T-cell (primary cell): ENCODE data around the gene HAUS3. TPM values are rescaled to one million over a fixed set of nuclear protein-coding genes. Genes with fewer than 3 reads are reported as not detected.
"Not testable (repeated sequence)": the region's sequence is repeated elsewhere in the genome, so short reads cannot be mapped to it uniquely, and the experiment has no call there.

ENCODE experiments used
- ATAC-seq, 4 experiments: fragments of 200-7000 bp in 3 of 4; fragments of 150-1000 bp in 1 of 4; cut with Tn5 transposase; replicated peaks in 1 of 4; 1 replicate in 3 of 4; 2 replicates in 1 of 4; pipeline ENCODE4 v1.10.0; 2021; ENCODE audit warnings: moderate library complexity in 3 of 4, mild to moderate bottlenecking in 2 of 4, moderate number of reproducible peaks in 1 of 4
- CTCF ChIA-PET, 2 donors: fragments of 300-600 bp; sonication (Branson Sonifier 250); formaldehyde crosslinking; loops; one replicate each; lab custom pipeline; 2022; ENCODE audit warnings: antibody characterized with exemption in 2 of 2; lab: Charles Lee
- POLR2A ChIA-PET, 2 donors: fragments of 300-600 bp; sonication (Branson Sonifier 250); formaldehyde crosslinking; loops; one replicate each; lab custom pipeline; 2022; ENCODE audit warnings: antibody characterized with exemption in 2 of 2; lab: Charles Lee
- DNase-seq, 35 experiments: peaks; one replicate each; pipeline versions ENCODE4 v3.0.0 to v3.0.0-alpha.2; 2013 to 2023
- H3K27ac ChIP-seq: one replicate; pipeline ENCODE4 v1.5.1; 2013; ENCODE audit warnings: low read length
- H3K27me3 ChIP-seq, 2 experiments: replicated peaks in 1 of 2; 1 replicate in 1 of 2; 2 replicates in 1 of 2; pipeline versions ENCODE4 v1.6.1 to v1.7.0; 2013; ENCODE audit warnings: low read length in 1 of 2, mixed read lengths in 1 of 2; ENCODE audit not compliant: control insufficient read depth in 2 of 2, insufficient read depth in 2 of 2; ENCODE audit errors: extremely low read depth in 1 of 2
- H3K36me3 ChIP-seq, 2 donors: 1 replicate in 1 of 2; 2 replicates in 1 of 2; pipeline versions ENCODE4 v1.6.1 to v1.7.0; 2013; ENCODE audit warnings: low read length in 1 of 2; ENCODE audit not compliant: control insufficient read depth in 2 of 2, insufficient read depth in 1 of 2; ENCODE audit errors: extremely low read depth in 1 of 2
- H3K4me1 ChIP-seq, 2 experiments: 1 replicate in 1 of 2; 2 replicates in 1 of 2; pipeline versions ENCODE4 v1.6.1 to v1.7.0; 2013; ENCODE audit warnings: low read length in 2 of 2, mixed read lengths in 1 of 2; ENCODE audit not compliant: insufficient read depth in 2 of 2, control insufficient read depth in 1 of 2; ENCODE audit errors: extremely low read depth in 1 of 2
- H3K4me3 ChIP-seq, 2 donors: 1 replicate in 1 of 2; 2 replicates in 1 of 2; pipeline versions ENCODE4 v1.5.1 to v1.7.0; 2013; ENCODE audit warnings: mild to moderate bottlenecking in 2 of 2, low read length in 1 of 2, moderate library complexity in 1 of 2; ENCODE audit not compliant: control insufficient read depth in 1 of 2; ENCODE audit errors: extremely low read depth in 1 of 2
- H3K9me3 ChIP-seq: 2 replicates; pipeline ENCODE4 v1.7.0; 2013
- H3K27ac Mint-ChIP-seq, 2 donors: one replicate each; pipeline ENCODE4 v1.8.0; 2020 to 2021; ENCODE audit warnings: mild to moderate bottlenecking in 2 of 2, mixed read lengths in 2 of 2
- H3K27me3 Mint-ChIP-seq, 2 donors: one replicate each; pipeline ENCODE4 v1.8.0; 2021 to 2022; ENCODE audit warnings: mixed read lengths in 2 of 2
- H3K36me3 Mint-ChIP-seq: one replicate; pipeline ENCODE4 v1.8.0; 2021; ENCODE audit warnings: mixed read lengths
- H3K4me1 Mint-ChIP-seq, 3 donors: one replicate each; pipeline ENCODE4 v1.8.0; 2020 to 2022; ENCODE audit warnings: mixed read lengths in 3 of 3, mild to moderate bottlenecking in 1 of 3
- H3K4me3 Mint-ChIP-seq, 3 donors: one replicate each; pipeline ENCODE4 v1.8.0; 2020 to 2022; ENCODE audit warnings: mild to moderate bottlenecking in 3 of 3, mixed read lengths in 3 of 3, moderate library complexity in 3 of 3
- H3K9me3 Mint-ChIP-seq, 3 donors: one replicate each; pipeline ENCODE4 v1.8.0; 2020 to 2022; ENCODE audit warnings: mixed read lengths in 3 of 3
- WGBS: methylation state at CpG from one replicate; pipeline ENCODE4 v1.1.5; 2013; ENCODE audit warnings: missing lambda C conversion rate; ENCODE audit not compliant: insufficient coverage; 5-methylcytosine and 5-hydroxymethylcytosine counted together
- total RNA-seq, 35 experiments: library from RNA in 6 of 35; stranded (reverse) in 6 of 35; fragments of 120-200 nt in 1 of 35; gene quantifications; one replicate each; pipeline versions ENCODE4 v1.2.1 to v1.2.4 and lab custom pipeline; 2013 to 2026

The HAUS3 gene
- total RNA-seq, 5 donors from 2014 or later (not counting 1 experiment from before 2014, with no cell fraction given): 29.3 to 94.0 (median 31.2) TPM

GRCh38 chr4:2277956-2278355 is 36.0 kb upstream of the HAUS3 start:
- no peak overlapping the region for H3K4me3 Mint-ChIP-seq
- Histone ChIP-seq H3K27ac (no peak overlapping the region), H3K36me3 (no peaks in the 10 kb centered on the region), H3K27me3 (no peaks in the 10 kb centered on the region), H3K4me1 (peaks cover 20 to 30% of the 10 kb centered on the region in 2 experiments), H3K4me3 (no peak overlapping the region), H3K9me3 (no peaks in the 10 kb centered on the region)
- H3K36me3 Mint-ChIP-seq: peaks cover 8% of the 10 kb centered on the region
- ATAC-seq (no peak), DNase-seq (no peak)
- CTCF ChIA-PET: interaction anchor here in 1 of 2 donors (0.6 kb wide), 1 partner anchor 116 kb away, joined by 6 read pairs; no protein-coding TSS in a partner anchor
- WGBS: 95% methylated on average over 4 of the region's 9 CpGs
- H3K27ac Mint-ChIP-seq: no peak overlapping the region
- H3K27me3 Mint-ChIP-seq: no peaks in the 10 kb centered on the region
- peaks cover 24 to 32% (median 25%) of the 10 kb centered on the region in 3 donors for H3K4me1 Mint-ChIP-seq
- peaks cover 0 to 3% (median 0%) of the 10 kb centered on the region in 3 donors for H3K9me3 Mint-ChIP-seq
- POLR2A ChIA-PET: interaction anchor here in 1 of 2 donors (0.6 kb wide), 2 partner anchors 138 to 482 kb away, joined by 3 to 5 read pairs; no protein-coding TSS in a partner anchor

GRCh38 chr4:2276581-2277325 is 34.8 kb upstream of the HAUS3 start:
- ChIA-PET CTCF (no interaction called here), POLR2A (no interaction called here)
- Histone ChIP-seq H3K4me3 (no peak overlapping the region), H3K27ac (no peak overlapping the region), H3K36me3 (peaks cover 0 to 3% of the 10 kb centered on the region in 2 donors), H3K27me3 (no peaks in the 10 kb centered on the region), H3K9me3 (no peaks in the 10 kb centered on the region), H3K4me1 (peaks cover 10 to 20% of the 10 kb centered on the region in 2 experiments)
- no peak overlapping the region for H3K27ac Mint-ChIP-seq
- H3K9me3 Mint-ChIP-seq: no peaks in the 10 kb centered on the region
- H3K4me1 Mint-ChIP-seq: peaks cover 13 to 20% (median 17%) of the 10 kb centered on the region in 3 donors
- ATAC-seq: no peak
- H3K27me3 Mint-ChIP-seq: no peaks in the 10 kb centered on the region
- 93% methylated on average over 15 of the region's 30 CpGs for WGBS
- H3K4me3 Mint-ChIP-seq: no peak overlapping the region
- H3K36me3 Mint-ChIP-seq: peaks cover 11% of the 10 kb centered on the region
- DNase-seq: no peak

DNA sequence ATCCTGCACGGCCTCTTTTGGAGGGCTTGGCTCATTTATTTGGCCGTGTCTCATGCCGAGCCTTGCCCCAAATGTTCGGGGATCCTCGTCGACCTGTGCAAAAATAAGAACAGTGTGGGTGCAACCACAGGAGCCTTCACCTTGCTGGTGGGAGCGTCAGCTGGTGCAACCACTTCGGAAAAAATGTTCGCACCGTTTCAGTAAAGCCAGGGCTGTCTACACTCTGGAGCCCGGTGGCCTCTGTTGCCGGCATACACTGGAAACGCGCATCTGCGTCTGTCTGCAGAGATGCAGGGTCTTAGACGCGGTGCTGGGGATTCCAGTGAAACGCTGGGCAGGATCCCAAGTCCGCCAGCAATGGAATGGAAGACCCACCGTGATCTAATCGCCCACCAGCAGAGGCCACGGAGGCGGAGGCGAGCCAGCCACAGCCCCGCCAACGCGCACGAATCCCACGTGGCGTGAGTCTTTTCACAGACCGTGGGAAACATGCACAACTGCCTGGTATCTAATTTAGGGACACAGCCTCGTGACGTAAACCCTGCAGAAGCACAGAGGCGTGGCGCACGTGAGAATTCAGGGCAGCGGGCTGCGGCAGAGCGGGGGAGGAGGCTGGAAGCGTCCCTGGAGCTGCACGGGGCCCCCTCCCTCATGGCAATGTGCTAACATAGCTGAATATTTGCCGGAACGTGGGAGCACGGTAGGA is 33.8 kb upstream of the HAUS3 start:
- POLR2A ChIA-PET: no interaction called here

GRCh38 chr4:2275044-2275397 is 33.1 kb upstream of the HAUS3 start:
- H3K27ac Mint-ChIP-seq, H3K4me1 ChIP-seq, H3K27me3 ChIP-seq, CTCF ChIA-PET, ATAC-seq, H3K4me3 Mint-ChIP-seq, H3K27ac ChIP-seq, H3K9me3 Mint-ChIP-seq, H3K27me3 Mint-ChIP-seq, H3K36me3 ChIP-seq, DNase-seq, H3K4me1 Mint-ChIP-seq, H3K4me3 ChIP-seq, H3K9me3 ChIP-seq: not testable (repeated sequence)
- POLR2A ChIA-PET: interaction anchor here in 1 of 2 donors (0.6 kb wide), 1 partner anchor 37 kb away, joined by 3 read pairs; no protein-coding TSS in a partner anchor
- WGBS: 94% methylated on average over 10 of the region's 10 CpGs
- peaks cover 13% of the 10 kb centered on the region for H3K36me3 Mint-ChIP-seq

More for the DNA sequence above, 33.8 kb upstream of the HAUS3 start:
- no peaks in the 10 kb centered on the region for H3K9me3 Mint-ChIP-seq
- H3K4me1 Mint-ChIP-seq: peaks cover 3 to 9% (median 6%) of the 10 kb centered on the region in 3 donors
- no peaks in the 10 kb centered on the region for H3K9me3 ChIP-seq
- CTCF ChIA-PET: no interaction called here
- H3K27ac ChIP-seq: no peak overlapping the region
- peaks cover 0 to 9% of the 10 kb centered on the region in 2 donors for H3K36me3 ChIP-seq
- peaks cover 0 to 10% of the 10 kb centered on the region in 2 experiments for H3K4me1 ChIP-seq
- no peak overlapping the region for H3K4me3 ChIP-seq
- peaks cover 11% of the 10 kb centered on the region for H3K36me3 Mint-ChIP-seq
- no peak overlapping the region for H3K4me3 Mint-ChIP-seq
- no peak for ATAC-seq
- no peaks in the 10 kb centered on the region for H3K27me3 ChIP-seq
- H3K27ac Mint-ChIP-seq: no peak overlapping the region
- 95% methylated on average over 41 of the region's 44 CpGs for WGBS
- H3K27me3 Mint-ChIP-seq: no peaks in the 10 kb centered on the region
- DNase-seq: no peak

- ATAC-seq (no peak), DNase-seq (no peak)
- no peak overlapping the region for H3K4me3 Mint-ChIP-seq
- Histone ChIP-seq H3K27ac (no peak overlapping the region), H3K36me3 (peaks cover 0 to 9% of the 10 kb centered on the region in 2 donors), H3K9me3 (no peaks in the 10 kb centered on the region), H3K4me1 (peaks cover 0 to 3% of the 10 kb centered on the region in 2 experiments), H3K4me3 (no peak overlapping the region), H3K27me3 (no peaks in the 10 kb centered on the region)
- H3K9me3 Mint-ChIP-seq: no peaks in the 10 kb centered on the region
- POLR2A ChIA-PET: interaction anchor here in 1 of 2 donors (0.6 kb wide), 1 partner anchor 36 kb away, joined by 3 read pairs; no protein-coding TSS in a partner anchor
- 92% methylated on average over 17 of the region's 21 CpGs for WGBS
- H3K27me3 Mint-ChIP-seq: no peaks in the 10 kb centered on the region
- H3K4me1 Mint-ChIP-seq: peaks cover 0 to 3% (median 0%) of the 10 kb centered on the region in 3 donors
- no peak overlapping the region for H3K27ac Mint-ChIP-seq
- H3K36me3 Mint-ChIP-seq: peaks cover 13% of the 10 kb centered on the region
- CTCF ChIA-PET: no interaction called here
Measured at GRCh38 chr4:2274320-2275043, 32.6 kb upstream of the HAUS3 start.
